Measurements from ENCODE around the gene SMAD6. TPM values are rescaled to one million over a fixed set of nuclear protein-coding genes. Genes with fewer than 3 reads are reported as not detected.

The SMAD6 gene
- total RNA-seq, 8 experiments from 2014 or later = 1.2 to 43.3 (median 3.9) TPM

- ATAC-seq (replicated peaks in 6 of 8) = no peak
- Histone ChIP-seq H3K4me1 (replicated peaks in 1 of 2) (peaks cover 0 to 8% of the 10 kb centered on the region in 2 donors), H3K4me3 (no peak overlapping the region), H3K27ac (no peak overlapping the region)
- in situ Hi-C loops (cut with MboI; ENCODE audit: low pct_unique_long_range_greater_than_20kb in 2 of 9, low sequenced_read_pairs in 9 of 9, unreplicated experiment in 9 of 9) = no loop called here
- 100% methylated on average over 1 to 3 of the region's 8 CpGs; no CpG with 5 or more reads in 7 of the 10 experiments for WGBS, 10 experiments
These were observed 19.0 kb downstream of the SMAD6 start for GRCh38 chr15:66721020-66721419.

- WGBS, 10 experiments = 70 to 100% (median 96%) methylated on average over 1 to 3 of the region's 4 CpGs; no CpG with 5 or more reads in 4 of the 10 experiments
- in situ Hi-C loops (cut with MboI; ENCODE audit: low pct_unique_long_range_greater_than_20kb in 2 of 9, low sequenced_read_pairs in 9 of 9, unreplicated experiment in 9 of 9) = no loop called here
- peaks cover 0 to 3% of the 10 kb centered on the region in 2 donors for H3K4me1 ChIP-seq (replicated peaks in 1 of 2)
- no peak overlapping the region for H3K4me3 ChIP-seq
- ATAC-seq (replicated peaks in 6 of 8) = peak in 3 of 8 experiments; percentile 47 to 85 (median 75)
- no peak overlapping the region for H3K27ac ChIP-seq
These were observed 19.5 kb downstream of the SMAD6 start for GRCh38 chr15:66721501-66721937.

GRCh38 chr15:66721954-66722353 lies 19.9 kb downstream of the SMAD6 start:
- H3K4me1 ChIP-seq (replicated peaks in 1 of 2) = no peaks in the 10 kb centered on the region
- H3K27ac ChIP-seq = no peak overlapping the region
- 44 to 100% (median 71%) methylated on average over 1 to 6 of the region's 6 CpGs; no CpG with 5 or more reads in 1 of the 10 experiments for WGBS, 10 experiments
- ATAC-seq (replicated peaks in 6 of 8) = no peak
- in situ Hi-C loops (cut with MboI; ENCODE audit: low pct_unique_long_range_greater_than_20kb in 2 of 9, low sequenced_read_pairs in 9 of 9, unreplicated experiment in 9 of 9) = no loop called here
- H3K4me3 ChIP-seq = no peak overlapping the region

GRCh38 chr15:66722757-66723540 lies 20.9 kb downstream of the SMAD6 start:
- in situ Hi-C loops (cut with MboI; ENCODE audit: low pct_unique_long_range_greater_than_20kb in 2 of 9, low sequenced_read_pairs in 9 of 9, unreplicated experiment in 9 of 9) = no loop called here
- no peak overlapping the region for H3K27ac ChIP-seq

GRCh38 chr15:66723826-66724731 lies 22.0 kb downstream of the SMAD6 start:
- 80 to 100% (median 95%) methylated on average over 1 of the region's 1 CpG; no CpG with 5 or more reads in 4 of the 10 experiments for WGBS, 10 experiments
- no peak overlapping the region for H3K27ac ChIP-seq
- no peak overlapping the region for H3K4me3 ChIP-seq
- ATAC-seq (replicated peaks in 6 of 8) = peak in 1 of 8 experiments; percentile 39
- in situ Hi-C loops (cut with MboI; ENCODE audit: low pct_unique_long_range_greater_than_20kb in 2 of 9, low sequenced_read_pairs in 9 of 9, unreplicated experiment in 9 of 9) = no loop called here
- peaks cover 2 to 4% of the 10 kb centered on the region in 2 donors for H3K4me1 ChIP-seq (replicated peaks in 1 of 2)

More at GRCh38 chr15:66722757-66723540, 20.9 kb downstream of the SMAD6 start:
- peak in 2 of 8 experiments; percentile 31 to 36 for ATAC-seq (replicated peaks in 6 of 8)
- no peak overlapping the region for H3K4me3 ChIP-seq
- WGBS, 10 experiments = 40 to 100% (median 88%) methylated on average over 1 to 3 of the region's 5 CpGs; no CpG with 5 or more reads in 4 of the 10 experiments
- H3K4me1 ChIP-seq (replicated peaks in 1 of 2) = no peaks in the 10 kb centered on the region

GRCh38 chr15:66724732-66725463 lies 22.9 kb downstream of the SMAD6 start:
- Histone ChIP-seq H3K27ac (no peak overlapping the region), H3K4me1 (replicated peaks in 1 of 2) (peaks cover 6 to 12% of the 10 kb centered on the region in 2 donors), H3K4me3 (no peak overlapping the region)
- ATAC-seq (replicated peaks in 6 of 8) = peak in 3 of 8 experiments; percentile 12 to 76 (median 49)
- WGBS, 10 experiments = 32 to 90% (median 81%) methylated on average over 2 to 10 of the region's 14 CpGs; no CpG with 5 or more reads in 4 of the 10 experiments
- in situ Hi-C loops (cut with MboI; ENCODE audit: low pct_unique_long_range_greater_than_20kb in 2 of 9, low sequenced_read_pairs in 9 of 9, unreplicated experiment in 9 of 9) = no loop called here

- ATAC-seq (replicated peaks in 6 of 8) = peak in 1 of 8 experiments; percentile 2
- H3K27ac ChIP-seq = no peak overlapping the region
- in situ Hi-C loops (cut with MboI; ENCODE audit: low pct_unique_long_range_greater_than_20kb in 2 of 9, low sequenced_read_pairs in 9 of 9, unreplicated experiment in 9 of 9) = no loop called here
- no peak overlapping the region for H3K4me3 ChIP-seq
- peaks cover 6 to 14% of the 10 kb centered on the region in 2 donors for H3K4me1 ChIP-seq (replicated peaks in 1 of 2)
These were observed 23.4 kb downstream of the SMAD6 start for GRCh38 chr15:66725464-66725785.

- no peak for ATAC-seq (replicated peaks in 6 of 8)
- Histone ChIP-seq H3K4me3 (no peak overlapping the region), H3K4me1 (replicated peaks in 1 of 2) (peaks cover 6 to 14% of the 10 kb centered on the region in 2 donors), H3K27ac (no peak overlapping the region)
- in situ Hi-C loops (cut with MboI; ENCODE audit: low pct_unique_long_range_greater_than_20kb in 2 of 9, low sequenced_read_pairs in 9 of 9, unreplicated experiment in 9 of 9) = no loop called here
- 100% methylated on average over 1 of the region's 2 CpGs; no CpG with 5 or more reads in 8 of the 10 experiments for WGBS, 10 experiments
These were observed 24.4 kb downstream of the SMAD6 start for GRCh38 chr15:66726386-66726785.

GRCh38 chr15:66729331-66729951 lies 27.4 kb downstream of the SMAD6 start:
- in situ Hi-C loops (cut with MboI; ENCODE audit: low pct_unique_long_range_greater_than_20kb in 2 of 9, low sequenced_read_pairs in 9 of 9, unreplicated experiment in 9 of 9) = no loop called here
- WGBS, 10 experiments = 0 to 20% (median 12%) methylated on average over 1 to 4 of the region's 26 CpGs; no CpG with 5 or more reads in 5 of the 10 experiments
- Histone ChIP-seq H3K4me1 (replicated peaks in 1 of 2) (peaks cover 6 to 19% of the 10 kb centered on the region in 2 donors), H3K27ac (peak overlapping the region in 1 of 2 donors; percentile 59), H3K4me3 (peak overlapping the region in 2 of 5 donors; percentile 7 to 13)
- ATAC-seq (replicated peaks in 6 of 8) = peak in 5 of 8 experiments; percentile 60 to 87 (median 85)

GRCh38 chr15:66730168-66731021 lies 28.4 kb downstream of the SMAD6 start:
- Histone ChIP-seq H3K27ac (no peak overlapping the region), H3K4me3 (no peak overlapping the region), H3K4me1 (replicated peaks in 1 of 2) (peaks cover 6 to 24% of the 10 kb centered on the region in 2 donors)
- 33 to 100% (median 100%) methylated on average over 1 to 3 of the region's 4 CpGs; no CpG with 5 or more reads in 1 of the 10 experiments for WGBS, 10 experiments
- in situ Hi-C loops (cut with MboI; ENCODE audit: low pct_unique_long_range_greater_than_20kb in 2 of 9, low sequenced_read_pairs in 9 of 9, unreplicated experiment in 9 of 9) = no loop called here
- ATAC-seq (replicated peaks in 6 of 8) = peak in 2 of 8 experiments; percentile 37 to 45

- Histone ChIP-seq H3K4me3 (no peak overlapping the region), H3K4me1 (replicated peaks in 1 of 2) (peaks cover 5 to 30% of the 10 kb centered on the region in 2 donors), H3K27ac (no peak overlapping the region)
- in situ Hi-C loops (cut with MboI; ENCODE audit: low pct_unique_long_range_greater_than_20kb in 2 of 9, low sequenced_read_pairs in 9 of 9, unreplicated experiment in 9 of 9) = no loop called here
- WGBS, 10 experiments = 11 to 100% (median 60%) methylated on average over 1 to 10 of the region's 11 CpGs; no CpG with 5 or more reads in 3 of the 10 experiments
- ATAC-seq (replicated peaks in 6 of 8) = peak in 3 of 8 experiments; percentile 22 to 64 (median 60)
These were observed 31.9 kb downstream of the SMAD6 start for GRCh38 chr15:66733976-66734375.

Measured in motor neuron (in vitro differentiated cells).